D721Med (cell line): ENCODE data around the gene H1-8.
"Not testable (repeated sequence)": the region's sequence is repeated elsewhere in the genome, so short reads cannot be mapped to it uniquely, and the experiment has no call there.

Source experiments
- DNase-seq: peaks from one replicate; pipeline ENCODE4 v3.0.0; 2011; ENCODE audit warnings: low spot score; ENCODE audit not compliant: insufficient read length
- FAIRE-seq: peaks from 2 replicates; lab custom pipeline; 2011; peaks lifted over from hg19 to GRCh38; lab: Jason Lieb, UNC
- TF ChIP-seq, protein P1 (sequence below): IDR thresholded peaks from 2 replicates; pipeline ENCODE4 v1.5.1; 2012; ENCODE audit warnings: mild to moderate bottlenecking, control low read depth; ENCODE audit not compliant: insufficient read depth; ENCODE audit errors: missing control alignments

H1-8 gene, protein sequence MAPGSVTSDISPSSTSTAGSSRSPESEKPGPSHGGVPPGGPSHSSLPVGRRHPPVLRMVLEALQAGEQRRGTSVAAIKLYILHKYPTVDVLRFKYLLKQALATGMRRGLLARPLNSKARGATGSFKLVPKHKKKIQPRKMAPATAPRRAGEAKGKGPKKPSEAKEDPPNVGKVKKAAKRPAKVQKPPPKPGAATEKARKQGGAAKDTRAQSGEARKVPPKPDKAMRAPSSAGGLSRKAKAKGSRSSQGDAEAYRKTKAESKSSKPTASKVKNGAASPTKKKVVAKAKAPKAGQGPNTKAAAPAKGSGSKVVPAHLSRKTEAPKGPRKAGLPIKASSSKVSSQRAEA

DNA sequence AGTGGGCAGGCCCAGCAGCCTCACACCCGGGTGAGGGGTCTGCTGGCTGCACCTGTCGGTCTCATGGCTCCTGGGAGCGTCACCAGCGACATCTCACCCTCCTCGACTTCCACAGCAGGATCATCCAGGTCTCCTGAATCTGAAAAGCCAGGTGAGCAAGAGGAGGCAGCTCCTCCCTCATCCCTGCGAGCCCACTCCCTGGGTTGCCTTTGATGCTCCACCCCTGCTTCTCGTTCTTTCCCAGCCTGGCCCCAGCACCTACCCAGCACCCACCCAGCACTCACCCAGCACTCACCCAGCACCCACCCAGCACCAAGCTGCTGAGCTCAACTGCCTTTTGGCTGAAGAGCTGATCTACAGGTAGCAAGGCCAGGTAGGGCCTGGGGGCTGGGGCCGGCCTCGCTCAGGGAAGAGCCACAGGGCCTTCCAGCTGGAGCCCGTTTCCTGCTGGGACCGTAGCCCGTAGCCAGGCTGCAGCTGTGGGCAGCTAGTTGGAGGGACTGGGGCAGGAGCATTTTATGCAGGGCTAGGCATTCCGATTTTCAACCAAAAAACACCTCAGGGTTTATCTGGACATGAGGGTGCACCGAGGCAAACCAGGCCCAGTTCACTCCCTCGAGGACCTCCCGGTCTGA lies at the start of gene H1-8:
Gene H1-8 (plus strand): TSS at position 20 of the 635 bp plus-strand sequence. CDS start 44 bp downstream, at position 64.
- FAIRE-seq (no peak), DNase-seq (no peak)
- TF ChIP-seq, protein P1, sequence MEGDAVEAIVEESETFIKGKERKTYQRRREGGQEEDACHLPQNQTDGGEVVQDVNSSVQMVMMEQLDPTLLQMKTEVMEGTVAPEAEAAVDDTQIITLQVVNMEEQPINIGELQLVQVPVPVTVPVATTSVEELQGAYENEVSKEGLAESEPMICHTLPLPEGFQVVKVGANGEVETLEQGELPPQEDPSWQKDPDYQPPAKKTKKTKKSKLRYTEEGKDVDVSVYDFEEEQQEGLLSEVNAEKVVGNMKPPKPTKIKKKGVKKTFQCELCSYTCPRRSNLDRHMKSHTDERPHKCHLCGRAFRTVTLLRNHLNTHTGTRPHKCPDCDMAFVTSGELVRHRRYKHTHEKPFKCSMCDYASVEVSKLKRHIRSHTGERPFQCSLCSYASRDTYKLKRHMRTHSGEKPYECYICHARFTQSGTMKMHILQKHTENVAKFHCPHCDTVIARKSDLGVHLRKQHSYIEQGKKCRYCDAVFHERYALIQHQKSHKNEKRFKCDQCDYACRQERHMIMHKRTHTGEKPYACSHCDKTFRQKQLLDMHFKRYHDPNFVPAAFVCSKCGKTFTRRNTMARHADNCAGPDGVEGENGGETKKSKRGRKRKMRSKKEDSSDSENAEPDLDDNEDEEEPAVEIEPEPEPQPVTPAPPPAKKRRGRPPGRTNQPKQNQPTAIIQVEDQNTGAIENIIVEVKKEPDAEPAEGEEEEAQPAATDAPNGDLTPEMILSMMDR: no peak

DNA sequence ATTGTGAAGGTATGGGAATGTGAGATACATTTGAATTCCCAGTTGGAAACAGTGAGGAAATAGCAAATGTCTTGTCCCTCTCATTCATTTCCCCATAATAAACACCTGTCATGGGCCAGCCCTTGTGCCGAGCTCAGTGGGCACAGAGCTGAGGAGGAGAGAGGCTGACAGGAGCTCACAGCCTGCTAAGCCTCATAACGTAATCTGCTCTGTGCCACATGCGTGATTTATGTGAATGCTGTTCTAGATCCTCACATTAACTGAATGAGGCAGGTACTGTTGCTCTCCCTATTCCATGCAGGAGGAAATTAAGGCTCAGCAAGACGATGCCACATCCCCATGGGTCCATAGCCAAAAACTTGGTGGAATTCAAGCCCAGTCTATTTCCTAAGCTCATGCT lies 49.8 kb upstream of the H1-8 start:
- TF ChIP-seq, protein P1: no peak
- DNase-seq (peak; percentile 77), FAIRE-seq (peak; percentile 66)

DNA sequence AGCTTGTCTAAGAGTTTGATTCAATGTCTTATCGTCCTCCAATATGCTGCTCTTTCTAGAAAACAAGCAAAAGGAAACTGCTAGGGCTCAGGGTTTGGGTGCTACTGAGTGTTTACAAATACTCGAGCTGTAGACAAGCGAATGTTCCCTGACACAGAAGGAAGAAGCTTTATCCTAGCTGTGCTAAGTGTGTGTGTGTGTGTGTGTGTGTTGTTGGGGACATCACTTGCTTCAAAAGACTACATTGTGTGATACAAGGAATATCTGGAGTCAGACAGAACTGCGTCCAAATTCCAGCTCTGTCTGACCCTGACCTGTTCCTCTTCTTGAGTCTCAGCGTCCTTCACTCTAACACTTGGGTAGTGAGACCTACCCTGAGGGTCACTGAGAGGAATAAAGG lies 48.5 kb upstream of the H1-8 start:
- FAIRE-seq, DNase-seq: not testable (repeated sequence)

DNA sequence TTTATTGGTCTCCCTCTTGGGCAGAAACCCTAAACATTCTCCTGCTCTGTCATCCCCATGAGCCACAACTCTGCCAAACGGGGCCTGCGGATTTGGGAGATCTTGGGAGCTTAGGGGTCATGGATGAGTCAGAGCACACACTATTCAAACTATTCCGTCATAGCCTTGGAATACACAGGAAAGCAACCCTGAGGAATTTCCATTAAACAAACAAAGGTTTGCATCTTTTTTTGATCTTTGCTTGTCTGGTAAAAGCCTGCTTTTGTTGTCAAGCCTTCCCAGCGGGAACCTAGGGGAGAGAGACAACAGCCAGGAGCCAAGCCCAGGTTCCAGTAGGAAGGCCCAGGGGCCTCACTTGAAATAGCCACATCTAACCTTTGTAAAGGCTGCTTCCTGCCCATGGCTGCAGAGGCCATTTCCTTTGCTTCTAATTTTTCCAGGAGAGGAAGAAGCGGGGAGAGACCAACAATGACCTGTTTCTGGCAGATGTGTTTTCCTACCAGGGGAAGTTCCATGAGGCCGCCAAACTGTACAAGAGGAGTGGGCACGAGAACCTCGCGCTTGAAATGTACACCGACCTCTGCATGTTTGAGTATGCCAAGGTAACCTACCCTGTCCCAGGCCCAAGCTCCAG lies 47.9 kb upstream of the H1-8 start:
- not testable (repeated sequence) for DNase-seq, FAIRE-seq

DNA sequence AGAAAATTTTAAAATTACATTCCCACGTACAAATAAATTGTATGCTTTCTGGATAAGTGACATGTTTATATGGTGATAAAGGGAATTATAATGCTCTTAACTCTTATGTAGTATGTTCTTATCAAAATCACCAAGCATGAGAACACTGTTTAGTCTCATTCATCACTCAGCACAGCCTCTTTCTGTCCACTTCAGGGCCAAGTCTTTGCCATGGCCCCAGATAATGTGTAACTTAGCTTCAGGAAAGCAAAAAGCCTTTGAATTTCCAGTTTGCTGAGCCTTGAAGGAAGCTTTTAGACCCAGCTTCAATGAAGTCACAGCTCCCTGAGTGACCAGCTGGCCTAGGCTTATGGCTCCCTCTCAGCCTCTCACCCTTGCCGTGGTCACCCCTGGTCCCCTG lies 45.1 kb upstream of the H1-8 start:
- DNase-seq, FAIRE-seq: not testable (repeated sequence)

DNA sequence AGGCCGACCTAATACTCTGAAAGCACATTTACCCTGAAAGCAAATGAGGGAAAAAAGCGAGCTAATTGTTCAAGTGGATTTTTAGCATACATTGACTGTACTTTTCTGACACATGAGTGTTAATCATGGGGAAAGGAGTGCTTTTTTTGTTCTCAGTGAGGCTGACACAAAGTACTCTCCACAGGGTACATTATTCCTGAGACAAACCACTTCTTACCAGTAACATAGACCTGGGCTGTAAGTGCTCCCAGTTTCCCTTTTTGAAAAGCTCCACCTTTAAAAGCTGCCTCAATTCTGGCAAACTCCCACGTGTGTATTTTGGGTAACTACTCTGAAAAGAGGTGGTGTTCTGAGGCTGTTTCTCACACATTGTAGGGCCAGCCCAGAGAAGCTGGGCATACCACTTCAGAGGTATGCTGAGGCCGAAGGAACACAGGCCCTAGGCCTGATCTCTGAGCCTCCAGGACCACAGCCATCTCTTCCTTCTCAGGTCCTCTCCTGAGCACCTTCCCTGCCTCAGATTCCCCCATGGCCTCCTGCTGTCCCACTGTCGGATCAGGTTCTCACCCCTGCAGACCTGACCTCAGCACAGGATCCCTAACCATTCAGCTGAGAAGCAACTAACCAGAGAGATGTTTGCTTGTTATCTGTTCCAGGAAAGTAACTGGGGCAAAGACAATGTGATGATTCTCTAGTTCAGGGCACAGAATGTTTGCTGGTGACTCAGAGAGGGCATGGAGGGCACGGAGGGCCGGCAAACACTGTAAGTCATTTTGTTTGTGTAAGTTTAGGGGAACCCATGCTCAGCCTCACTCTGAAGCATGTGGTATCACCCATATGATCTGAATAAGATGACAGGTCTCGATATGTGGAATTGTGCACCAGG lies 44.1 kb upstream of the H1-8 start:
- not testable (repeated sequence) for DNase-seq, FAIRE-seq

DNA sequence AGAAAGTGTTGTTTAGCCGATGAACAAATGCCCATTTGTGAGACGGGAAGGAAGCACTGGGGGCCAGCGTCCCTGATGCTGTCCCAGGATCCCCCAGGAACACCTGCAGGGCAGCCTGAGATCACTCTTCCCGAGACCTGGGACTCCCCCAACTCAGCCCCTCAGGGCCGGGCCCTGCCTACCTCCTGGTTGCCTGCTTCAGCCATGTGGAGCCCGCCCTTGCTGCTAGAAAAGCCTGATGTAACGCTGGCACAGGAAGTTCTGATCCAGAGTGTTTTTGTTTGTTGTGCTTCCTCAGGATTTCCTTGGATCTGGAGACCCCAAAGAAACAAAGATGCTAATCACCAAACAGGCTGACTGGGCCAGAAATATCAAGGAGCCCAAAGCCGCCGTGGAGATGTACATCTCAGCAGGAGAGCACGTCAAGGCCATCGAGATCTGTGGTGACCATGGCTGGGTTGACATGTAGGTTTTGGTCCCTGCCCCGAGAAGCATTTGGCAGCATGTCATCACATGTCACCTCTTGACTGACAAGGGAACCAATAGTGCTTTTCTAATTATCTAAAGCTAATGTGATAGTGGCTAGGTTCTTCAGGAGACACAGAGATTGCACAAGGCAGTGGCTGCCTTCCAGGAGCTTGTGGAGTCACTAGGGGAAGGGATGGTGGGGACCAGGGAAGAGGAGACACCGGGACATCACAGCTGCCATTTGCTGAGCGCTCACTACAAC lies 43.2 kb upstream of the H1-8 start:
- FAIRE-seq, DNase-seq: not testable (repeated sequence)

DNA sequence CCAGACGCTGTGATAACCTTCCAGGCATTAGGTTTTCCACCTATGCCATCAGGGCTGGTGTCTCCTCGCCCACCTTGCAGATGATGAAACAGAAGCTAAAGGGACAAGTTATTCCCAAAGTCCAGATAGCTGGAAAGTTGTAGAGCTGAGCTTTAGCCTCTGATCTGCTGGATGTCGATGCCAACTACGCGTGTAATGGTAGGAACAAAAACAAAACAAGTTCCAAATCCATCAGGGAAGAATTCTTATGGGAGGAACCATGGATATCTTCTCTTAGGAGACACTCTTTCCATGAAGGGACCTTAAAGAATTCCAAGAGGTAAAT lies 42.7 kb upstream of the H1-8 start:
- FAIRE-seq (no peak), DNase-seq (no peak)
- TF ChIP-seq, protein P1: no peak

DNA sequence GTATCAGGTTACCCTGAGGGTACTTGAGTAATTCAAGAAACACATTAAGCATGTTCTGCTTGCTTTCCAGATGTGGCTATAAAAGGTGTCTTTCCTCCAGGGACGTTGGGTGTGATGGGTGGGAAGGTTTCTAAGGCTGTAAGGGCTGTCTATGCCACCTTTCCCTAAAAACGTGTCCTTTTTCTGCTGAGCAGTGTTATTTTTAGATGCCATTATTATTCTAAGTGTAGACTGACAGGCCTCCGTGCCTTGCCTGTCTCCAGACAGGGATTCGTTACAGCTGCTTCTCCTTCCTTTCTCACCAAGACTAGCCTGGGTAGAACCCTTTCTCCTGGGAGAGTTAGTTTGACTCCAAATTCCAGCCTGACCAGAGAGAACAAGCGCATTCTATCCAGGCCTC lies 41.3 kb upstream of the H1-8 start:
- TF ChIP-seq, protein P1: no peak
- DNase-seq: no peak
- FAIRE-seq: no peak
